Peyer's patch (tissue), 4 donors: Measurements from ENCODE around the gene CLEC16A.

ENCODE experiments used
- CTCF ChIP-seq, 6 experiments: fragments of 450-650 bp in 4 of 6; fragments of 200-600 bp in 2 of 6; sonication (generic) in 1 of 6; IDR thresholded peaks; one replicate each; pipeline ENCODE4 v1.5.1; 2017 to 2019; ENCODE audit warnings: antibody characterized with exemption in 6 of 6, mild to moderate bottlenecking in 3 of 6, moderate library complexity in 1 of 6
- POLR2A ChIP-seq, 2 donors: fragments of 450-650 bp; IDR thresholded peaks; one replicate each; pipeline ENCODE4 v1.5.1; 2017; ENCODE audit warnings: antibody characterized with exemption in 2 of 2, mild to moderate bottlenecking in 2 of 2, moderate library complexity in 2 of 2

GRCh38 chr16:11141409-11142260 lies 197.3 kb downstream of the CLEC16A start:
- TF ChIP-seq POLR2A (IDR thresholded peaks at IDR 0.05) (no peak), CTCF (IDR thresholded peaks at IDR 0.05) (no peak)
